SU-DHL-6 (cell line): Measurements from ENCODE around the gene ARHGAP28.

Experiments
- EZH2phosphoT487 ChIP-seq: fragments of 200-600 bp; sonication (generic), shearing (Covaris generic); conservative IDR thresholded peaks from 2 replicates; pipeline ENCODE4 v1.6.1; 2018; ENCODE audit warnings: mild to moderate bottlenecking, antibody characterized with exemption, low read length, moderate library complexity, mixed read lengths
- TF ChIP-seq, protein P1 (sequence below): fragments of 200-600 bp; sonication (generic); IDR thresholded peaks from one replicate; pipeline ENCODE4 v1.5.1; 2017; ENCODE audit warnings: antibody characterized with exemption, mild to moderate bottlenecking, low read length, moderate library complexity; ENCODE audit not compliant: insufficient read depth, poor library complexity, severe bottlenecking

DNA sequence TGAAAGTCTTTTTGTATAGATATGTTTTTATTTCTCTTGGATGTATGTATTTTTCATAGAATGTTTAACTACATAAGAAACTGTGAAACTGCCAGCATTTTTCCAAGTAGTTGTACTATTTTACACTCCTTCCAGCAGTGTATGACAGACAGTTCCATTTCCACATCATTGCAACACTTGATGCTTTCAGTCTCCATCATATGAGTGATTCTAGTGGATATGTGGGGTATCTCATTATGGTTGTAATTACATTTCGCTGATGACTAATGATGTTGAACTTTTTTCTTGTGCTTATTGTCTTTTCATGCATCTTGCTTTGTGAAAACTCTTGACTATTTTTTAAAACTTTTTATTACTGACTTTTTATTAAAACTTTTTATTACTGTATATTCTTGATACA lies 101.4 kb downstream of the ARHGAP28 start:
- TF ChIP-seq, protein P1, sequence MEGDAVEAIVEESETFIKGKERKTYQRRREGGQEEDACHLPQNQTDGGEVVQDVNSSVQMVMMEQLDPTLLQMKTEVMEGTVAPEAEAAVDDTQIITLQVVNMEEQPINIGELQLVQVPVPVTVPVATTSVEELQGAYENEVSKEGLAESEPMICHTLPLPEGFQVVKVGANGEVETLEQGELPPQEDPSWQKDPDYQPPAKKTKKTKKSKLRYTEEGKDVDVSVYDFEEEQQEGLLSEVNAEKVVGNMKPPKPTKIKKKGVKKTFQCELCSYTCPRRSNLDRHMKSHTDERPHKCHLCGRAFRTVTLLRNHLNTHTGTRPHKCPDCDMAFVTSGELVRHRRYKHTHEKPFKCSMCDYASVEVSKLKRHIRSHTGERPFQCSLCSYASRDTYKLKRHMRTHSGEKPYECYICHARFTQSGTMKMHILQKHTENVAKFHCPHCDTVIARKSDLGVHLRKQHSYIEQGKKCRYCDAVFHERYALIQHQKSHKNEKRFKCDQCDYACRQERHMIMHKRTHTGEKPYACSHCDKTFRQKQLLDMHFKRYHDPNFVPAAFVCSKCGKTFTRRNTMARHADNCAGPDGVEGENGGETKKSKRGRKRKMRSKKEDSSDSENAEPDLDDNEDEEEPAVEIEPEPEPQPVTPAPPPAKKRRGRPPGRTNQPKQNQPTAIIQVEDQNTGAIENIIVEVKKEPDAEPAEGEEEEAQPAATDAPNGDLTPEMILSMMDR = no peak
- no peak for TF ChIP-seq EZH2phosphoT487
